Left colon (tissue), 2 donors: ENCODE measurements around the gene LIG3. TPM values are rescaled to one million over a fixed set of nuclear protein-coding genes. Genes with fewer than 3 reads are reported as not detected.

ENCODE experiments used
- ATAC-seq: fragments of 200-7000 bp; cut with Tn5 transposase; one replicate; pipeline ENCODE4 v1.9.1; 2020; ENCODE audit warnings: mild to moderate bottlenecking, moderate library complexity
- DNase-seq, 2 donors: peaks; one replicate each; pipeline ENCODE4 v3.0.0-alpha.2; 2020
- intact Hi-C, 2 donors: fragments of 100-400 bp; cut with DNase I in 1 of 2; cut with micrococcal nuclease in 1 of 2; formaldehyde crosslinking; loops; one replicate each; pipeline versions ENCODE4 v1.11.2 to v1.14.0; 2022; cut with DNase I, micrococcal nuclease
- total RNA-seq, 2 donors: library from RNA; stranded (reverse); fragmentation: NEBNext Ultra II Directional; extraction: Animal tissue kit (Norgen Biotek cat#: 25700); gene quantifications; one replicate each; pipeline ENCODE4 v1.2.1, GENCODE V29; 2021
- donor health status: DM: no; HTN: no; CAD: no.
- donor health status: DM: yes; HTN: yes; CAD: no.

The LIG3 gene
- total RNA-seq, 2 donors from 2014 or later, result 30.2 to 42.5 TPM

- no peak for ATAC-seq
- DNase-seq, result no peak
- intact Hi-C loops, result no loop called here
Observed at GRCh38 chr17:35056013-35056412, 75.7 kb downstream of the LIG3 start.

GRCh38 chr17:35057332-35057915, 77.1 kb downstream of the LIG3 start:
- intact Hi-C loops, result no loop called here
- ATAC-seq, result no peak
- no peak for DNase-seq

Other genes starting within 250 kb of the LIG3 start
- gene CCT6B, start 19.1 kb upstream of the LIG3 start, total RNA-seq, result 1 to 10 TPM in 1 of 2 donors, under 1 TPM in 1; 0.89 to 1.8 TPM
- 10 to 100 TPM; 14.4 to 15.1 TPM for gene ZNF830, start 19.0 kb upstream of the LIG3 start, total RNA-seq
- gene RFFL, start 83.2 kb downstream of the LIG3 start, total RNA-seq, result 10 to 100 TPM; 53.4 to 60.8 TPM
- gene RAD51D, start 139.3 kb downstream of the LIG3 start, total RNA-seq, result 1 to 10 TPM; 8.8 to 8.9 TPM
- gene FNDC8, start 141.1 kb downstream of the LIG3 start, total RNA-seq, result not detected
- gene NLE1, start 161.8 kb downstream of the LIG3 start, total RNA-seq, result 10 to 100 TPM in 1 of 2 donors, 1 to 10 TPM in 1; 7.8 to 10.5 TPM
- not detected for gene UNC45B, start 167.3 kb downstream of the LIG3 start, total RNA-seq
- gene SLC35G3, start 213.9 kb downstream of the LIG3 start, total RNA-seq, result not detected